Right lobe of liver (tissue), 4 donors: ENCODE results near the gene ST6GALNAC6.

Source experiments
- POLR2A ChIP-seq: fragments of 450-650 bp; IDR thresholded peaks from one replicate; pipeline ENCODE4 v1.6.1; 2017; ENCODE audit warnings: antibody characterized with exemption, mild to moderate bottlenecking
- TF ChIP-seq, protein P1 (sequence below), 4 donors: fragments of 200-600 bp in 3 of 4; fragments of 450-650 bp in 1 of 4; IDR thresholded peaks; one replicate each; pipeline versions ENCODE4 v1.5.1 to v1.8.0; 2016 to 2022; ENCODE audit warnings: antibody characterized with exemption in 4 of 4, mild to moderate bottlenecking in 2 of 4
- donor health status: DM: no; HTN: no; CAD: no.
- donor health status: DM: no; HTN: no; CAD: no.
- donor health status: DM: no; HTN: yes; CAD: no.

DNA sequence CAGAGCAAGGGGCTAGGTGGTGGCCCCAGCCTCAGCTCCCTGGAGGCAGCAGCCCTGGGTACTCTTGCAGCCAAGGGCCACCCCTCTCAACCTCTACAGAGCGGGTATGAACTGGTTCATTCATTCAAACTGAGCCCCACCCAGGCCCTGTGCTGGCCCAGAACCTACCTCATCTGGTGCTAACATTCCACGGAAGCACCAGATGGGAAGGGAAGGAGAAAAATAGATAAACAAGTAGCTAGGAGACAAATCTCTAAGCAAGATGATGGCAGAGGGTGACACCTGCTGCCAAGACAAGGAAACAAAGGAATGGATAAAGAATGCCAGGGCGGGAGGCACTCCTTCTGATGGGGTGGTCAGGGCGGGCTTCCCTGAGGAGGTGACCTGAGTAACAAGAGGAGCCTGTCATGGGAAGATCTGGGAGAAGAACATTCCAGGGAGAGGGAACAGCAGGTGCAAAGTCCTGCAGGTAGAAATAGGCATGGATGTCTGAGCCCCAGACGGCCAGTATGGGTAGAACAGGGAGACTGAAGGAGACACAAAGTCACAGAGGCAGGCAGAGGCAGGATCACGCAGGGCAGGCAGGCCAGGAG is 11.3 kb upstream of the ST6GALNAC6 start:
- TF ChIP-seq, protein P1, sequence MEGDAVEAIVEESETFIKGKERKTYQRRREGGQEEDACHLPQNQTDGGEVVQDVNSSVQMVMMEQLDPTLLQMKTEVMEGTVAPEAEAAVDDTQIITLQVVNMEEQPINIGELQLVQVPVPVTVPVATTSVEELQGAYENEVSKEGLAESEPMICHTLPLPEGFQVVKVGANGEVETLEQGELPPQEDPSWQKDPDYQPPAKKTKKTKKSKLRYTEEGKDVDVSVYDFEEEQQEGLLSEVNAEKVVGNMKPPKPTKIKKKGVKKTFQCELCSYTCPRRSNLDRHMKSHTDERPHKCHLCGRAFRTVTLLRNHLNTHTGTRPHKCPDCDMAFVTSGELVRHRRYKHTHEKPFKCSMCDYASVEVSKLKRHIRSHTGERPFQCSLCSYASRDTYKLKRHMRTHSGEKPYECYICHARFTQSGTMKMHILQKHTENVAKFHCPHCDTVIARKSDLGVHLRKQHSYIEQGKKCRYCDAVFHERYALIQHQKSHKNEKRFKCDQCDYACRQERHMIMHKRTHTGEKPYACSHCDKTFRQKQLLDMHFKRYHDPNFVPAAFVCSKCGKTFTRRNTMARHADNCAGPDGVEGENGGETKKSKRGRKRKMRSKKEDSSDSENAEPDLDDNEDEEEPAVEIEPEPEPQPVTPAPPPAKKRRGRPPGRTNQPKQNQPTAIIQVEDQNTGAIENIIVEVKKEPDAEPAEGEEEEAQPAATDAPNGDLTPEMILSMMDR (IDR thresholded peaks at IDR 0.05) = peak in 2 of 4 donors; percentile 6 to 23
- no peak for TF ChIP-seq POLR2A
